D721Med (cell line): ENCODE data around the gene ITGB5.
"Not testable (repeated sequence)": the region's sequence is repeated elsewhere in the genome, so short reads cannot be mapped to it uniquely, and the experiment has no call there.

ENCODE experiments used
- DNase-seq: peaks from one replicate; pipeline ENCODE4 v3.0.0; 2011; ENCODE audit warnings: low spot score; ENCODE audit not compliant: insufficient read length
- FAIRE-seq: peaks from 2 replicates; lab custom pipeline; 2011; peaks lifted over from hg19 to GRCh38; lab: Jason Lieb, UNC
- TF ChIP-seq, protein P1 (sequence below): IDR thresholded peaks from 2 replicates; pipeline ENCODE4 v1.5.1; 2012; ENCODE audit warnings: mild to moderate bottlenecking, control low read depth; ENCODE audit not compliant: insufficient read depth; ENCODE audit errors: missing control alignments

The ITGB5 gene

DNA sequence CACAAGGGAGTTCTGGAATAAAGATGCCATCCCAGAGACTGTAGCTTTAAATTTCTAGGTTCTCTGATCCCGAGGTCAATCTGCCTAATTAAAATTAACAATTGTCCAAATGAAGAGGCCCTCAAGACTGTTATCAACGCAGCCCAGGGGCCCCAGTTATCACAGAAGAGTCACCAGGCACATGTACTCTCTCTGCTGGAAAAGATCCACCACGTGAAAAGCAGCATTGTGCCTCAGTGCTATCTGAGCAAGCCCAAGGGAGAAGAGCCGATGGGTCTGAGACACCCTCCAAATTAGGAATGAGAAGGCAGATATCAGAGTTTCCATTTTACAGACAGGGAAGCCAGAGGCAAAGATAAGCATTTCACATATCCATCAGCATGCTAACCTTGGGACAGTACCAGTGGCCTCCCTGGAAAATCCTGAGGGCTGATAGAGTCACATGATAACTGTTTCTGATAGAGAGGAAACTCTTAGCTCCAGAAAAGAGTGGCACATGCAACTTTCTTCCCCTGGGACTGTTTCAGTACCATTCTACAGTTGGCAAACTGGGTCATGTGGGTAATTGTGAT is 55.5 kb downstream of the ITGB5 start:
- TF ChIP-seq, protein P1, sequence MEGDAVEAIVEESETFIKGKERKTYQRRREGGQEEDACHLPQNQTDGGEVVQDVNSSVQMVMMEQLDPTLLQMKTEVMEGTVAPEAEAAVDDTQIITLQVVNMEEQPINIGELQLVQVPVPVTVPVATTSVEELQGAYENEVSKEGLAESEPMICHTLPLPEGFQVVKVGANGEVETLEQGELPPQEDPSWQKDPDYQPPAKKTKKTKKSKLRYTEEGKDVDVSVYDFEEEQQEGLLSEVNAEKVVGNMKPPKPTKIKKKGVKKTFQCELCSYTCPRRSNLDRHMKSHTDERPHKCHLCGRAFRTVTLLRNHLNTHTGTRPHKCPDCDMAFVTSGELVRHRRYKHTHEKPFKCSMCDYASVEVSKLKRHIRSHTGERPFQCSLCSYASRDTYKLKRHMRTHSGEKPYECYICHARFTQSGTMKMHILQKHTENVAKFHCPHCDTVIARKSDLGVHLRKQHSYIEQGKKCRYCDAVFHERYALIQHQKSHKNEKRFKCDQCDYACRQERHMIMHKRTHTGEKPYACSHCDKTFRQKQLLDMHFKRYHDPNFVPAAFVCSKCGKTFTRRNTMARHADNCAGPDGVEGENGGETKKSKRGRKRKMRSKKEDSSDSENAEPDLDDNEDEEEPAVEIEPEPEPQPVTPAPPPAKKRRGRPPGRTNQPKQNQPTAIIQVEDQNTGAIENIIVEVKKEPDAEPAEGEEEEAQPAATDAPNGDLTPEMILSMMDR, result no peak
- DNase-seq, result no peak
- no peak for FAIRE-seq

DNA sequence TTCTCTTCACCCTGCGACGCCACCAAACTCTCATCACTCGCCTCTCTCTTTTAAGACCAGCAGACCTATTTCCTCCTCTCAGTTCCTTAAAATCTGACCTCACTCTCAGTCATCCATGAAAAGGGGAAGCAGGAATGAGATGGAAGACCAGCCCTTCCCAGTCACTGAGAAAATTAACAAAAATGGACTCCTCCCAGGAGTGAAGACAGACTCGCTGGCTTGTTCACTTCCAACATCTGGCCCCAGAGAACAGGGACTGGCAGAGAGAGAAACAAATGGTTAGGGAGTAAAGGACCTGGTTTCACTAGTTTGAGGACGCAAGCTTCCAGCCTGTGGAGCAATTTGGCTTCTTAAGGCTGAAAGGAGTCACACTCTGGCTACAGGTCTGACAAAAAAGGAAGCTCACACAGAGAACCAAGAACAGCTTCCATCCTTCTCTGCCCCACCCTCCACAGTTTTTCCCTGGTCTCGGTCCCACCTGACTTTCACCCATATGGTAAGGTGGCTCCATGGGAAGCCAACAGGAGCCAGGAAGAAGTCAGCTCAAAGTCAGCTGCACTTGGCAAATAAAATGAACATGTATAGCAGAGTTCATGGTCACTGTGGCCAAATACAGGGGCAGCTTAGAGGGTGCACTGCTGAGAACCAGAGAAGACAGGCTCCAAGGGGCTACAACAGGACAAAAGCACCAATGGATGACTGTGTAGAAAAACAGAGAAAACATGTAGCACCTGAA is 57.2 kb downstream of the ITGB5 start:
- DNase-seq (no peak), FAIRE-seq (no peak)
- TF ChIP-seq, protein P1, result no peak

DNA sequence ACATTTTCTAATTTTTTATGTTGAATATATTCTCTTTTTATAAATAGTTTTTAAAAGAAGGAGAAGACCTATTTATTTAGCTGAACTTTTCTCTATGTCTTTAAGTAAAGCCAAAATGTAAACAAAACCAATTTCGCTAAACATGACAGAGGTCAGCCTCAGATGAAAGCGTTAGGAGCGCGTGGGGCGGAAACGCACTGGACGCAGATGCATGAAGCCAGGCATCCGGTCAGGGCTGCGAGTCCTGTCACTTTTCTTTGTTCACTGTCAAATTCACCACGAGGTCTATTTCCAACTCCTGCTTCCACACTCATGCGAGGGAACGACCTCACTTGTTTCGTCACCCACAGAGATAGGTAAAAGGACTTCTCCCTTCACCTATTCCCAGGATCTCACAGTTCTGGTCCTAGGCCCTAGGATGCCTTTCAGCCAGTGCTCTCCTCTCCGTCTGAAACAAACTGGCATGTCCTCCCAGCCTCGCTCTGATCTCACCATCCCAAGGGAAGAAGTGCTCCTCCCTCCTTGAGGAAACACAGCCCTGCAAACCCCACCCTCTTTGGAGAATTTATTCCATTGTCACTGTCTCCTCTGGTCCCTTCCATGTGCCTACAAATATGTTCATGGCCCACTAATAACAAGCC is 57.9 kb downstream of the ITGB5 start:
- DNase-seq, result no peak
- TF ChIP-seq, protein P1, result no peak
- no peak for FAIRE-seq

DNA sequence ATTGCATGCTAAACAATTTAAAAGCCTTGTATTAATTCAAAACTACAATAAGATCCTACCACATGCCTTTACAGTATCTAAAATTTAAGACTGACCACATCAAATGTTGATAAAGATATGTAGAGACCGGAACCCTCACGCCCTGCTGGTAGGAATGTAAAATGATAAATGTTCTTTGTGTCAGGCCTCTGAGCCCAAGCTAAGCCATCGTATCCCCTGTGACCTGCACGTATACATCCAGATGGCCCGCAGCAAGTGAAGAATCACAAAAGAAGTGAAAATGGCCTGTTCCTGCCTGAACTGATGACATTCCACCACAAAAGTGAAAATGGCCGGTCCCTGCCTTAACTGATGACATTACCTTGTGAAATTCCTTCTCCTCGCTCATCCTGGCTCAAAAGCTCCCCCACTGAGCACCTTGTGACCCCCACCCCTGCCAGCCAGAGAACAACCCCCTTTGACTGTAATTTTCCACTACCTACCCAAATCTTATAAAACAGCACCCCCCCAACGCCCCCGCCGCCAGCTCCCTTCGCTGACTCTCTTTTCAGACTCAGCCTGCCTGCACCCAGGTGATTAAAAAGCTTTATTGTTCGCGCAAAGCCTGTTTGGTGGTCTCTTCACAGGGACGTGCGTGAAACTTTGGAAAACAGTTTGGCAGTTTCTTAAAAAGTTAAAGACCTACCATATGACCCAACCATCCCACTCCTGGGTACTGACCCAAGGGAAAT is 59.5 kb downstream of the ITGB5 start:
- FAIRE-seq, result not testable (repeated sequence)
- TF ChIP-seq, protein P1, result peak; percentile 15

DNA sequence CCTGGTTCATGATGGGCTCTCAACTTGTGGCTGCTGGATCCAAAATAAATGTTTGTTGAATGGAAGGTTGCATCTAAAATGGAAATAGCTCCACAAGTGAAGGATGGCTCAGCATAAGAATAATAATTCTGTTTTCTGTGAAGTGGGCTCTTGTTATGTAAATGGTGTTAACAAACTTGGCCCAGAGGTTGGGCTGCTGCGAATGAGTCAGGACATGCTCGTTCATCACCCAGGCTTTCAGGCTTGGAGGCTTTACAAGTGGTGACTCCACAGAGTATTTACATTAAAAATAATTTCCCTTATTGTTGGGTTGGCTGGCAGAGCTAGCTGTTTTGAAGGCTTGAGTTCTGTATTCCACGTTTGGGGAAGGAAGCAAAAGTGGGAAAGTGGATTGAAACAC is 60.5 kb downstream of the ITGB5 start:
- FAIRE-seq, result no peak
- DNase-seq, result no peak
- TF ChIP-seq, protein P1, result no peak

More for the DNA sequence above, 59.5 kb downstream of the ITGB5 start:
- not testable (repeated sequence) for DNase-seq

DNA sequence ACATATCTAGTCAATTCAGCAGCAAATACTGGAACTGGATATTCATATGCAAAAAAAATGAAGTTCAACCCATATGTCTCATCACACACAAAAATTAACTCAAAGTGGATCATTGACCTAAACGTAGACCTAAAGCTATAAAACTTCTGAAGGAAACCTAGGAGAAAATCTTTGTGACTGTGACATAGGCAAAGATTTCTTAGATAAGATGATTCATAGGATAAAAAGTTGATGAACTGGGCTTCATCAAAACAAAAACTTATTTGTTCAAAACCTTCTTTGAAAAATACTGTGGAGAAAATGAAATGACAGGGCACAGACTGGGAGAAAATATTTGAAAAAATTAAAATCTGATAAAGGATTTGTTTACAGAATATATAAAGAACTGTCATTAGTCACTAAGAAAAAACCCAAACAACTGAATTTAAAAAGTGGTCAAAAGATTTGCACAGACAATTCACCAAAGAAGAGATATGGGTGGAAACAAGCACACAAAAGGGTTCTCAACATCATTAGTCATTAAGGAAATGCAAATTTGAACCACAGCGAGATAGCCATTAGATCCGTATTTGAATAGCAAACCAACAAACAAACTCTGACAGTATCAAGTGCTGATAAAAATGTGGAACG is 62.8 kb downstream of the ITGB5 start:
- FAIRE-seq (no peak), DNase-seq (no peak)
- TF ChIP-seq, protein P1, result no peak
